Gastrocnemius medialis (tissue), 4 donors: ENCODE measurements around the gene THADA. TPM values are rescaled to one million over a fixed set of nuclear protein-coding genes. Genes with fewer than 3 reads are reported as not detected.

Experiments used
- ATAC-seq, 2 donors: fragments of 150-250 bp; one replicate each; pipeline ENCODE4 v1.9.1; 2016
- DNase-seq, 2 donors: peaks; one replicate each; pipeline ENCODE4 v3.0.0-alpha.2; 2019
- H3K27ac ChIP-seq, 4 donors: fragments of 200-600 bp; sonication (generic); 1 replicate in 1 of 4; 2 replicates in 3 of 4; pipeline ENCODE4 v1.5.1; 2016 to 2018; ENCODE audit warnings: mild to moderate bottlenecking in 2 of 4, moderate library complexity in 1 of 4
- H3K27me3 ChIP-seq, 3 donors: fragments of 200-600 bp; sonication (generic) in 2 of 3; 1 replicate in 1 of 3; 2 replicates in 2 of 3; pipeline versions ENCODE4 v1.5.1 to v1.6.0; 2016 to 2019; ENCODE audit warnings: mild to moderate bottlenecking in 1 of 3, moderate library complexity in 1 of 3
- H3K36me3 ChIP-seq, 2 donors: fragments of 200-600 bp; sonication (generic) in 1 of 2; one replicate each; pipeline ENCODE4 v1.5.1; 2017 to 2018
- H3K4me1 ChIP-seq, 2 donors: fragments of 200-600 bp; sonication (generic) in 1 of 2; one replicate each; pipeline ENCODE4 v1.5.1; 2016 to 2017; ENCODE audit warnings: mild to moderate bottlenecking in 2 of 2
- H3K4me3 ChIP-seq, 4 donors: fragments of 200-600 bp; sonication (generic) in 3 of 4; 1 replicate in 1 of 4; 2 replicates in 3 of 4; pipeline ENCODE4 v1.5.1; 2016 to 2019; ENCODE audit warnings: mild to moderate bottlenecking in 2 of 4
- H3K9me3 ChIP-seq, 3 donors: fragments of 200-600 bp; sonication (generic) in 2 of 3; 1 replicate in 1 of 3; 2 replicates in 2 of 3; pipeline ENCODE4 v1.5.1; 2016 to 2019
- CTCF ChIP-seq, 5 experiments: fragments of 450-650 bp in 3 of 5; fragments of 200-600 bp in 2 of 5; sonication (generic) in 2 of 5; IDR thresholded peaks in 4 of 5; conservative IDR thresholded peaks in 1 of 5; 1 replicate in 4 of 5; 2 replicates in 1 of 5; pipeline ENCODE4 v1.5.1; 2016 to 2019; ENCODE audit warnings: antibody characterized with exemption in 5 of 5, mild to moderate bottlenecking in 3 of 5, moderate library complexity in 3 of 5
- POLR2A ChIP-seq, 2 donors: fragments of 450-650 bp; IDR thresholded peaks; one replicate each; pipeline ENCODE4 v1.6.1; 2017; ENCODE audit warnings: antibody characterized with exemption in 2 of 2, mild to moderate bottlenecking in 2 of 2, moderate library complexity in 2 of 2
- in situ Hi-C, 4 donors: fragments of 200-750 bp; cut with MboI; loops; one replicate each; pipeline versions ENCODE4 v1.15.0 to v1.8.0; 2017; ENCODE audit warnings: low sequenced_read_pairs in 4 of 4
- intact Hi-C: fragments of 100-400 bp; cut with DNase I; formaldehyde crosslinking; loops from one replicate; pipeline ENCODE4 v1.15.1; 2023; ENCODE audit warnings: low total_unique reads
- total RNA-seq, 4 donors: library from RNA; depleted of rRNA; stranded (reverse); fragments of >200 nt; gene quantifications; one replicate each; pipeline versions ENCODE4 v1.1.0 to v1.2.3, GENCODE V29; 2016

Gene THADA
- total RNA-seq, 4 donors from 2014 or later = 13.6 to 19.0 (median 16.2) TPM

GRCh38 chr2:43292851-43293743 is 302.7 kb downstream of the THADA start:
- intact Hi-C loops = loop anchor here (2.0 kb wide), 1 partner anchor 116 kb away; no protein-coding TSS in a partner anchor

GRCh38 chr2:43292297-43292696 is 303.5 kb downstream of the THADA start:
- no peak for ATAC-seq

More at GRCh38 chr2:43292851-43293743, 302.7 kb downstream of the THADA start:
- Histone ChIP-seq H3K36me3 (no peaks in the 10 kb centered on the region), H3K27me3 (no peaks in the 10 kb centered on the region), H3K27ac (peak overlapping the region; percentile 76 to 92 (median 84)), H3K4me1 (peaks cover 17 to 19% of the 10 kb centered on the region in 2 donors), H3K4me3 (no peak overlapping the region), H3K9me3 (no peaks in the 10 kb centered on the region)
- ATAC-seq = no peak
- in situ Hi-C loops = no loop called here
- no peak for DNase-seq
- TF ChIP-seq POLR2A (IDR thresholded peaks at IDR 0.05) = no peak
- TF ChIP-seq CTCF (IDR thresholded peaks at IDR 0.05 in 4 of 5, conservative IDR thresholded peaks at IDR 0.05 in 1 of 5) = no peak

GRCh38 chr2:43289331-43289730 is 306.5 kb downstream of the THADA start:
- no peaks in the 10 kb centered on the region for H3K27me3 ChIP-seq
- intact Hi-C loops = no loop called here
- DNase-seq (no peak), ATAC-seq (no peak)
- no peak overlapping the region for H3K4me3 ChIP-seq
- in situ Hi-C loops = no loop called here
- no peaks in the 10 kb centered on the region for H3K9me3 ChIP-seq
- TF ChIP-seq POLR2A (IDR thresholded peaks at IDR 0.05) = no peak
- TF ChIP-seq CTCF (IDR thresholded peaks at IDR 0.05 in 4 of 5, conservative IDR thresholded peaks at IDR 0.05 in 1 of 5) = no peak
- peaks cover 13 to 14% of the 10 kb centered on the region in 2 donors for H3K4me1 ChIP-seq
- peaks cover 0 to 34% of the 10 kb centered on the region in 2 donors for H3K36me3 ChIP-seq
- H3K27ac ChIP-seq = no peak overlapping the region

More at GRCh38 chr2:43292297-43292696, 303.5 kb downstream of the THADA start:
- DNase-seq = no peak
- H3K4me3 ChIP-seq = no peak overlapping the region
- no peaks in the 10 kb centered on the region for H3K27me3 ChIP-seq
- H3K4me1 ChIP-seq = peaks cover 17 to 19% of the 10 kb centered on the region in 2 donors
- intact Hi-C loops (loop anchor here (2.0 kb wide), 1 partner anchor 115 kb away; no protein-coding TSS in a partner anchor), in situ Hi-C loops (no loop called here)
- H3K36me3 ChIP-seq = peaks cover 0 to 5% of the 10 kb centered on the region in 2 donors
- peak overlapping the region in 1 of 4 donors; percentile 92 for H3K27ac ChIP-seq
- H3K9me3 ChIP-seq = no peaks in the 10 kb centered on the region
- no peak for TF ChIP-seq CTCF (IDR thresholded peaks at IDR 0.05 in 4 of 5, conservative IDR thresholded peaks at IDR 0.05 in 1 of 5)
- no peak for TF ChIP-seq POLR2A (IDR thresholded peaks at IDR 0.05)

- Histone ChIP-seq H3K27me3 (no peaks in the 10 kb centered on the region), H3K36me3 (peaks cover 0 to 41% of the 10 kb centered on the region in 2 donors), H3K27ac (no peak overlapping the region), H3K4me1 (peaks cover 6 to 9% of the 10 kb centered on the region in 2 donors), H3K4me3 (no peak overlapping the region), H3K9me3 (no peaks in the 10 kb centered on the region)
- intact Hi-C loops = no loop called here
- TF ChIP-seq POLR2A (IDR thresholded peaks at IDR 0.05) = no peak
- no peak for TF ChIP-seq CTCF (IDR thresholded peaks at IDR 0.05 in 4 of 5, conservative IDR thresholded peaks at IDR 0.05 in 1 of 5)
- peak in 1 of 2 donors; percentile 6 for DNase-seq
- in situ Hi-C loops = no loop called here
- ATAC-seq = no peak
Measured at GRCh38 chr2:43288417-43289305, 307.2 kb downstream of the THADA start.
